ENCODE data around the gene APP.

- TF ChIP-seq CTCF (IDR thresholded peaks at IDR 0.05; ENCODE audit: low read depth, low read length, poor library complexity, severe bottlenecking) (peak; percentile 97), EZH2phosphoT487 (IDR thresholded peaks at IDR 0.05; ENCODE audit: borderline replicate concordance, low read length) (no peak)
Measured at GRCh38 chr21:25881524-25882376, 288.8 kb downstream of the APP start.

Measured in DOHH2 (cell line).